EH (cell line): ENCODE results near the gene MTSS2.
"Not testable (repeated sequence)": the region's sequence is repeated elsewhere in the genome, so short reads cannot be mapped to it uniquely, and the experiment has no call there.

Experiments used
- DNase-seq: peaks from one replicate; pipeline ENCODE4 v3.0.0-alpha.2; 2015; ENCODE audit warnings: low read depth

The MTSS2 gene

DNA sequence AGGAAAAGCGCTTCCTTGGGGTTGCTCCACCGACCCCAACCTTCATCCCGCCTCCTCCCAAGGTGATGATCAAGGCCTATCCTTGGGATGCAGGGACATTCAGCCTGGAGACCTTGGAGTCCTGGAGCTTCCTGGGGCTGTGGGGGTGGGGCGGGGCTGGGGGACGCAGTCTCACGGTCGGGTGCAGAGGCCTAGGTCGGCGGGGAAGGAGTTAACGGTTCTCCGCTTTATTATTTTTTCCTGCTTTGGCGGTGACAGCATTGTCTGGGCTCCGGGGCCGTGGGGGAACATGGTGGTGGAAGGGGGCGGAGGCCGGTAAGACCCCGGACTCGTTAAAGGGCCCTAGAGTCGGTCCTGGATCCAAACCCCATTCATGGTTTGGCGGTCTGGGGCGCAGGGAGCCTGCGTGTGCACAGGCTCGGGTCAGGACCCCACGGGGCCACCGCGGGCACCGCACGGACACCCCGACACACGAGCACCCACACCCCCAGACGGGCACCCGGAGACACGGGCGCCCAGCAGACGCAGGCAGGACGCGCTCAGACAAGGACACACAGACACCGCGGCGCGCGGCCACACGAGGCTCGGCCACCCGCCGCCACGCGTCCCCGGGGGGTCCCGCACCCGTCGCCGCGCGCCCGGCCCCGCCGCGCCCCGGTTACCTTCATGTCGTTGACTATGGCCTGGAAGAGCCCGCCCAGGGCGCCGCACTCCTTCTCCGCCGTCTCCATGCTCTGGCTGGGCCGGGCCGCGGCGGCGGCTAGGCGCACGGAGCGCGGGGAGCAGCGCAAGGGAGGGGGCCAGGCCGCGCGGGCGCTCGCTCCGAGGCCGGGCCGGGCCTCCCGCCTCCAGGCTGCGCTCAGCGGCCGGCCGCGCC lies 554 bp downstream of the MTSS2 start:
- DNase-seq = peak; percentile 33

DNA sequence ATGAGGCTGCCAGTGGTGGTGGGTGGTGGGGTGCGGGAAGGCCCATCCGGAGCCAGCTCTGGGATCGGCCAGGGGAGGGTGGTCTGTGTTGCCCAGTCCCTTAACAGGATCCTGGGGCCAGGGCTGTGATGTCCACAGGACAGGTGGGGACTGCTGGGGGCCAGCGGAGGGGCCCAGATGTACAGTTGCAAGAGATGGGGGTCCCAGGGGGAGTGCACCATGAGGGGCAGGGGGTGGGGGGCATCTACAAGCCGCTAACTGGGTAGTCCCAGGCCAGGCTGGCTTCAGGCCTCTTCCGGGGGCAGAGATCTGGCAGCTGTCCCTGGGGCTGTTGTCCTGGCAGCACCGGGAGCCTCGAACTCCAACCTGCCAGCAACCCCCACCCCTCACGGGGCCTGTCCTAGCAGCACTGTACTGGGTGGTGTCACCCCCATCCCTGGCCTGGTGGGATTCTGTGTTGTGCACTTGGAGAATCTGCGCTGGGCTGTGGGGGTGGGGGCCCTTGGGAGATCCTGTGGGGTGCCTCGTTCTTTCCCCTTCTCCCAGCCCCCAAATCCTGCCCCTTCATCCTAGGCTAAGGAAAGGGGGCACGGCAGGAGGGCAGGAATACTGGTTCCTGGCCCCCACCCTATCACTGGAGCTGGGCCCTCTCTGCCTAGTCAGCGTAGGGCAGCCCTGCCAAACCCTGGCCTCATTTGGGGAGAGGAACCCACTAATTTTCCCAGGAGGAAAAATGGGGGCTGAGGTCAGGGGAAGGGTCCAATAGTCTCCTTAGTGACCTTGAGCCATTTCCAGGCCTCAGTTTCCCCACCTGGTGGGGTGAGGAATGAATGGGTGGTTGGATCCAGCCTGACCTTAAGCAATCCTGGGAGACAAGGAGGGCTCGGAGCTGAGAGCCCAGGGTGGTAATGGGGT lies 1.4 kb downstream of the MTSS2 start:
- DNase-seq = peak; percentile 33

DNA sequence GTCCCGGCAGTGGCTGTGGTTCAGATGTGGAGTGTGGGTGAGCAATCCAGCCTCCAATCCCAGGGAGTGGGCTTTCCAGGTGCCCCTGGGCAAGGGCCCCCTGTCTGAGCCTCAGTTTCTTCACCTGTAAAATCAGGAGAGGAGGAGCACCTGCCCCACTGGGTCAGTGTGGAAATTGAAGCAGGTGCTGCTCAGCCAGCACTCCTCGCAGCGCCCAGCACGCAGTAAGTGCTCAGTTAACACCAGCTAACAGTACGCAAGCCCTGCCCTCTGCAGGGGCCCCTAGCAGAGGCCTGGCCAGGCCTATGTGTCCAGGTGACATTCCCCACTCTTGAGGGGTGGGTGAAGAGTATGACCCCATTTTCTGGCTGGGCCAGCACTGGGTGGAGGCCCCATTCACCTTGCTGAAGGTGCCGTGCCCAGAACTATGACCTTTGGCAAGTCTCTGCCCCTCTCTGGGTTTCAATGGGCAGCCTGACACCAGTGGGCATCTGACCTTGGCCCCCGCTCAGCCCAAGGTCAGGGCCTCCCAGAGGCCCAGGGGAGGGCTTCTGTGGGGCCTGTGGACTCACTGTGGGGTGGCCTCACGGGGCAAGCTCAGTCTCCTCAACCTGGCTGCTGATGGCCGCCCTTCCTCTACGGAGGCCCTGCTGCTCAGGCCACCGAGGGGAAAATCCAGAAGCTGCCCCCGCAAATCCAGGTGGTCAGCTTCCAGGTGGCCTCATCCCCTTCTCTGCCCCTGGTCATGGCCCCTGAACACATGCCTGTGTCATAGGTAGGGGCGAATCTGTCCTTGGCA lies 2.5 kb downstream of the MTSS2 start:
- no peak for DNase-seq

DNA sequence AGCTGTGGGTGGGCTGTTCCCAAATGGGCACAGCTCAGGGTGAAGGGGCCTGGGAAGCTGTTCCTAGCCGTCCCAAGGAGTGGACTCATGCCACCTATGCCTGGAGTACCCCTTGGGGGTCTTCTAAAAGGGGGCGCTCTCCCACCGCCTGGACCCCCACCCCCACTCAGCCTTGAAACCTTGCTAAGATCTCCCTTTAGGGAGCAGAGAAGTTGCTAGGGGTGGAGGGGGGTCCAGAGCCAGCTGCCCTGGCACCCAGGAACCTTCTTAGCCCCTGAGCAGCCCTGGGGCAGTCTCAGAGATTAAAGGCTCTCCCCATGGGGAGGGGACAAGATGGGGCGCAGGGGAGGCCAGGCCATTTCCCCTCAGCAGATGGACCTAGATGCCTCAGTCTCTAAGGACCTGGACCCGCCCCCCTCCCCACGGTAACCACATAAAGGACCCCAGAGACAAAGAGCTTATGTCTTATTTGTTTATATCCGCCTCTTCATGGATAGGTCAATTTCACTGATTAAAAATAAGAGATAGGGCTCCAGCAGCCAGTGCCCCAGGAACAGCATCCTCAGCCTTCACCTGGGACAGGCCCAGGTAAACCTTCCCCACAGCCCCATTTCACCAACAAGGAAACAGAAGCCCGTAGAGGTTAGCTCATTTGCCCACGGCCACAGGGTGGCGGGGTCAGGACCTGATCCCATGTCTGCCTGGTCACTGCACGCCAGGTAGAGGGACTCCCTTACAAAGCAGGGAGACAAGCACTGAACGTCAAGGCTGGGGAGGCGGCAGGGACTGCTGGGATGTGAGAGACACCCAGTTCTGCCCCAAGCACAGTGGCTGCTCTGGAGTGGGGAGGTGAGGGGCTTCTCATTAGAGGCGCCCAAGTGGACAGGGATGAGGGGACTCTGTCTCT lies 3.4 kb downstream of the MTSS2 start:
- no peak for DNase-seq

DNA sequence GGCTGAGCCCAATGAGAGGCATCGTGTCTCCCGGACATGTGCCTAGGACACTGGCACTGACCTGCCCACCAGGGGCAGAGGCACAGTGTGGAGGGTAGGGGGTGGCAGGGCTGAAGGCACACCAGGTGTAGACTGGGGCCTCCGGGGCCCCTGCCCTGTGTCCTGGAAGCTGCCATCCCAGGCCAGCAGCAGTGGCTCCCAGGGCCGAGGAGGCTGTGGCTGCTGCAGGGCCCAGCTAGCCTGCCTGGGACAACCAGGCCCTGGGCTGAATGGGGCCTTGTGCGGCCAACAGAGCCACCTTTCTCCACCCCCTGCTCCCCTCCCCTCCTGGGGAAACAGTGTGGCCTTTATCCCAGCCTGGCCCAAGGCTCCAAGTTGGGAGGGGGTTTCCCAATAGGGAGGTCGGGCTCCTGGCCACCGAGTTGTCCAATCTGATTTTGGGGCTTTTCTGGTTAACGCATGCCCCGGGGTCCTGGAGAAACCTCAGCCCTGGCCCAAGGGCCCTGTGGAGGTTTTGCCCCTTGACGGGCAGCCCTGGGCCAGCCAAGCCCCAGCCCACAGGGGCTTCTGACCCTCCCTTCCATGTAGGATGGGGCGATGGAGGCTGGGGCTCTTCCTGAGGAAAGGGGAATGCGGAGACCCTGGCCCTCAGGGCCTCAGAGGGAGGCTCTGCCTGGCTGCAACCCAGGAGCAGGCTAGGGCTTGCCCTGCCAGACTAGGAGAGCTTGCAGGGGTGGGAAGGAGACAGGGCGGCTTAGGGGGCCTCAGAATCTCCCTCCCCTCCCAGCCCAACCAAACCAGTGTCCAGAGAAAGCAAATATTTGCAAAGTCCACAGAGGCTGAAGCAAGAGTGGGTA lies 4.2 kb downstream of the MTSS2 start:
- no peak for DNase-seq

DNA sequence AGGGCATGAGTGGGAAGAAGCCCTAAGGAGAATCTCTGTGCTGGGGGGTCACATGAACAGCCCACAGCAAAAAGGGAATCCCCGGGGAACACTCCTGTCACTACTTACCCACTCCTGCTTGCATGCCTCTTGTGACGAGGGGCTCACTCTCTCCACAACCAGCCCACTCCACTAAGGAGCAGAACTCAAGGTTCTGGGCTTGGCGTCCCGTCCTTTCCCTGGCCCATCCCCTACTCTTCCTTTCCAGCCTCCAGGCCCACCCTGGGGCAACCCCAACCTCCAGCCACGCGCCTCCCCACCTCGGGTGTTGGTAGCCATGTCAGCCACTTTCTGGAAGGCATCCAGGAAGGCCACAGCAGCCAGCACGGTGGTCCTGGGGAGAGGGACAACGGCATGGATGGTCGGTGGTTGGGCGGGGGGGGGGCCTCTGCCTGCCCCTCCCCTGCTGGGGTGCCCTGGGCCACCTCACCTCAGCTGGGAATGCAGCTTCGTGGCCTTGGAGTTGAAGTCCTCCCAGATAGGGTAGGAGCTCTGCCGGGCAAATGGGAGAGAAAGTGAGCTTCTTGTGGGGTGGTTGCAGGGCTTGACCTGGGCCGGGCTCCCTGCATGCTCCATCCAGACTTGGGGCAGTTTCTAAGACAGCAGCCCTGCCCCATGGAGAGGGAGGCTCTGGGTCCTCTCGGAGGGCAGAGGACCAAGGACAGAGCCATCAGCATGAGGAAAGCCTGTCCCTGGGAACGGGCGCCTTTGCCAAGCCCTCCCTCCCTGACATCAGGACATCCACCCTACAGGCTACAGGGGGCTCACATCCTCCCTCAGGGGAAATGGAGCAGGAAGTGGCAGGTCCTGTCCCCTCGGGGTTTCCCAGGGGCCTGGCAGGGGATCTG lies 5.1 kb downstream of the MTSS2 start:
- DNase-seq = peak; percentile 44

DNA sequence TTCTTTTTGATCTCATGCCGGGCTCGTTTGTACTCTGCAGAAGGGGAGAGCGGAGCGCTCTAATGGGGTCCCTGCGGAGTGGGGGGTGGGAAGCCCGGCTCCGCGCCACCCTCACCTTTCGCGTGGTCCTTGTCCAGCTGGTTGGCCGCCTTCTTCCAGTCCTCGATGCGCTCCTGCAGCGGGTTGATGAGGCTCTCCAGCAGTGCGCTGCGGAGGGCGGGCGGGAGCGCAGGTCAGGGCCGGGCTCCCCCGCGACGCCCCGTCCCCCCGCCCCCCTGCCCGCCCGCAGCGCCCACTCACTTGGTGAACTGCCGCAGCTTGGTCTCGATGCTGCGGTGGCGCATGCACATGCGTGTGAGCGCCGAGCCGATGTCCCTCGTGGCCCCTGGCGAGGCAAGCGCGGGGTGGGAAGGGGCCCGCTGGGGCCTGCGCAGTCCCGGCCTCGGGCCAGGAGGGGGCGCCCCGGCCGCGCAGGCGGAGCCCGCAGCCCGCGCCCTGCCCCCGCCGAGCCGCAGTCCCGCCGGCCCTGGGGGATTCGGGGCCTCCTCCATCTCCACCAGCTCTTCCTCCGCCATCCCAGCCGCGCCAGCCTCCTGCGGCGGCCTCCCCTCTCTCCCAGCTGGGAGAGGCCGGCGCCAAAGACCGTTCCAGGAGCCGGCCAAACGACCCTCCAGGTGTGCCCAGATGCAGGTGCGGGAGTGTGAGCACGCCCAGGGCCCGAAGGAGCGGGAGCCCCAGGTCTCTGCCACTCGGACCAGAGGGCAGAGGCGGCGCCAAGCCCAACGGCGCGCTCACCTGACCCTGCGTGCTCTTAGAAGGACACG lies 6.0 kb downstream of the MTSS2 start:
- no peak for DNase-seq

DNA sequence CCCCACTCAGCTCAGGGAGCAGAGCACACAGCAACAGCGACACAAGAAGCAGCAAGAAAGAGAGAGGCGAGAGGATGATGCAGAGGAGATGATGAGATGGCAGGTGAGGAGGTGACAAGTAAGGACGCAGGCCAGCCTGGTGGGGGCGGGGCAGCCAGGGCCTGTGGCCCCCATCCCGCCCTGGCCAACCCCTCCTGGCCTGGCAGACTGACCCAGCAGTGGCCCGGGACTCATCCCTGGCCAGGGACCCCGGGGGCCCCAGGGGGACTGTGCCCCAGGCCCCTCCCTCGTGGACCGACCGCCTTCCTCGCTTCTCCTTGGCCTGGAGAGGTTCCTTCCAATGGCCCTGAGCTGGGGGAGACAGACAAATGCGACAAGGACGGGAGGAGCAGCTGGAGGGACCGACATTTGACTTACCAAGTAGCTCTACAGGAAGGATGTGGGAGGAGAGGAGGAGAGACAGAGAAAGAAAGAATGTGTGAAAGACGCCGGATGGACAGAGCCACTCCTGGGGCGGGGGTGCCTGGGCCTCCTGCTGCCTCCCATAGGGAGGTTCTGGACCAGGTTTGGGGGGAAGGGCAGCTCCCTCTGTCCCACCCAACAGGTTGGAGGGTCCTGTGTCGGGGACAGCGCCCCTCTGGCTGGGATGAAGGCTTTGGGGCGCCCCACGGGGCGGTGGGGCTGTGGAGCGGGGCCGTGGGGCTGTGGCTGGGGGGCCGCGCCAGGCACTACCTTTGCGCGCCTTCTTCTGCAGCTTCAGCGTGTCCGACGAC lies 6.8 kb downstream of the MTSS2 start:
- no peak for DNase-seq

DNA sequence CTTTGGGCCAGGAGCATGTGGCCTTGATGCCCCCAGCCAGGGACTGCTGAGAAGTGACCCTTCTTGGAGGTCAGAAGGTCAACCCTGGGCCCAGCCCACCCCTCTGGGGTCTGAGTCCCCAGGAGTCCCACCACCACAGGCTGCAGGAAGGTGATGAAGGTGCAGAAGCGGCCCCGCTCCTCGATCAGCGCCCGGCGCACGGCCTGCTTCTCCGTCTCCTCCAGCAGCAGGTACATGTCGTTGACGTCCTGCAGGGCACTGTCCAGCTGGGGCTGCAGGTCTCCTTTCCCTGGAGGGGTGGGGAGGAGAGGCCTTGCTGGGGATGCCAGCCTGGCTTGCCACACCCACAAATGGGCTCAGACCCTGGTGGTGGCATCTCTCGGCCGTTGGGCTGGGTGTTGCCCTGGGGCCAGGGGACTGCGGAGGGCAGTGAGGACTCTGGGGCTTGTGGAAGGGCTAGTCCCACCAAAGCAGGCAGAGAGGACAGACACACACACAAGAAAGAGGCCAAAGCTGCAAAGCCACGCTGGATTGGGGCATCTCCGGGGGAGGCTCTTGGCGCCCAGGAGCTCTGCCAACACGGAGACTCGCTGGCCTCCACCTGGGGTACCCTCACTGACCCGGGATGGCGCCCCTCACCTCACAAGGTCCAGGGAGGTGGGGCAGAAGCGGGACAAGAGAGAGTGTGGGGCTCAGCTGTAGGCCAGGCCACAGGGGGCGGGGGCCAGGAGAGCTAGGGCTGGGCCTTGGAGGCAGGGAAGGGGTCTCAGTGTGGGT lies 7.5 kb downstream of the MTSS2 start:
- DNase-seq = no peak

DNA sequence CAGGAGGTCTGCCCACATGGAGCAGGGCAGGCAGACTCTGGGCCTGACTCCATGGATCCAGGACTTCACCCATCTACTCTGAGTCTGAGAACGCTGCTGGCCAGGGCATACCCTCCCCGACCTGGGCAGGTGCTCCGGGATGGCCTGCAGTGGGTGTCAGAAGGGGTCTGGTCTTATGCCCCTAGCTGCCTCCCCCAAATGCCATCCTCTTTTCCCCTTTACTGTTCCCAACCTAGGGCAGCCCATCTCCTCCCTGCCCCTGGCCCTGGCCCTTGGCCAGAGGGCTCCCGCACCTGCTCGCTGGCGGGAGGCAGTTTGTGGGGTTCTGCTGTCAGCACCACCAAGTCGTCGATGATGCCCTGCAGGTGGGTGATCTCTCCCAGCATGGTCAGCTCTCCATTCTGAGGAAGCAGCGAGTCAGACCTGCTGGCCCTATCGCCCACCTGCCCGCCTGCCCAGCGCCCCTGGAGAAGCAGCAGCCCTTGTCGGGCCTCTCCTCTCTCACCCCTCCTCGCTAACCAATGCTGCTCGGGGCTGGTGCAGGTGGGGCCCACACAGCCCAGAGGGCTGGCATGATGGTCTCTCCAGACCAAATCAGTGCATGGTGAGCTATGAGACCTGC lies 8.2 kb downstream of the MTSS2 start:
- DNase-seq = no peak

DNA sequence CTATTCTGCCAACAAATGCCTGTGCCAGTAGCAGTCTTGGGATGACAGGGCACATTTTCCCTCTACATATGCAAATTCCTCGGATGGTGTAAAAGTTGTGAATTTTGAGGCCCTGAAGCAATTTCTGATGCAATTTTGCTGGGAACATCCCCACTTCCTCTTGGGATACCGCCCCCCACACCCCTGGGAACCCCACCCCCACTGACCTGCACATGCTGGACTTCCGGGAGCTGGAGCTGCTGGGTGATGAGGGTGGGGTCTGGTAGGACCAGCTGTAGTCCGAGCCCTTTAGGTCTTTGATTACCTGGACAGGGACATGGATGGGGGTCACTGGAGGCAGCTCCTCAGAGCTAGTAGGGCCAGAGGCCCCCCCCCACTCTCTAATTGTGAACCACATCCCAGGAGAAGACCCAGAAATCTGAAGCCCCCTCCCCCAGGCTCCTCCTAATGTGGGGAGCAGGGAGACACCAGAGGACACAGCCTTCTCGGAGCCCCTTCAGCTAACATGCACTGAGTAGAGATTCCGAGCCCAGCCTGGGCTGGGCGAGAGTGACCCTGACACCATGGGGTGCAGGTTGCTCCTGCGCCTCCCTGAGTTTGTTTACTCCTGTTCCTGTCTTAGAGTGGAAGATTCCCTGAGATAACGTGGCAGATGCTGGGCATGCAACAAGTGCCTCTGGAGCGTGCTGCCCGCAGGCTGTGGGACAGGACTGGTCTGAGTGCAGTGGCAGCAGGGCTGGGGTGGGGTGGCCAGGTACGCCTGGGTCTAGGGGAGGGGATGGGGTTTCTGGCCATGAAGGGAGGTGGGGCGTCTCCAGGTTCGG lies 9.0 kb downstream of the MTSS2 start:
- DNase-seq = peak; percentile 52

DNA sequence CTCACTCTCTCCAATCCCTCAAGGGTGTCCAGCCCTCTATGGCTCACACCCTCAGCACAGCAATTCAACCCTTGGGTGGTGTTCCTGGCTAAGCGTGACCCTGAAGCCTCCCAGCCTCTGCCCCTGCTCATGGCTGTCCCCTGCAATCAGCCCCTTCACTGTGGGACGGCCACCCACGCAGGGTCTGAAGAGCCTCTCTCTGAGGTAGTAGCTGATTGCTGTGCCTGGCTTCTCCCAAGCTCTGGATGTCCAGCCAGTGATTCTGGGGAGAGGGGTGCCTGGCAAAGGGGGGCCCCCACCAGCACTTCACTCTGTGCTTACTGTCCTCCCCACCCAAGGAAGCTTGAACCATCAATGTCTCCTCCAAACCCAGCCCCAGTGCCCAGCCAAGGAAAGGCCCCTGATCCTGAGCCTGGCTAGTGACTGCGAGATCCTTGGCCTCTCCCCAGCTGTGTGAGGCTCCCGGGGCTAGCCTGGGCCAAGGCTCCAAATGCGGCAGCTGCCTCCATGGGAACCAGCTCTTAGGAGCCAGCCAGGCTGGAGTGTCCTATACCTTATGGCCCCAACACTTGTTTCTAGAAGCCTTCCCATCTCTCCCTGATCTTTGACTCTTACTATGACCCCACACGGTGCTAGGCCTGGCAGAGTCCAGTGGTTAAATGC lies 9.9 kb downstream of the MTSS2 start:
- no peak for DNase-seq

DNA sequence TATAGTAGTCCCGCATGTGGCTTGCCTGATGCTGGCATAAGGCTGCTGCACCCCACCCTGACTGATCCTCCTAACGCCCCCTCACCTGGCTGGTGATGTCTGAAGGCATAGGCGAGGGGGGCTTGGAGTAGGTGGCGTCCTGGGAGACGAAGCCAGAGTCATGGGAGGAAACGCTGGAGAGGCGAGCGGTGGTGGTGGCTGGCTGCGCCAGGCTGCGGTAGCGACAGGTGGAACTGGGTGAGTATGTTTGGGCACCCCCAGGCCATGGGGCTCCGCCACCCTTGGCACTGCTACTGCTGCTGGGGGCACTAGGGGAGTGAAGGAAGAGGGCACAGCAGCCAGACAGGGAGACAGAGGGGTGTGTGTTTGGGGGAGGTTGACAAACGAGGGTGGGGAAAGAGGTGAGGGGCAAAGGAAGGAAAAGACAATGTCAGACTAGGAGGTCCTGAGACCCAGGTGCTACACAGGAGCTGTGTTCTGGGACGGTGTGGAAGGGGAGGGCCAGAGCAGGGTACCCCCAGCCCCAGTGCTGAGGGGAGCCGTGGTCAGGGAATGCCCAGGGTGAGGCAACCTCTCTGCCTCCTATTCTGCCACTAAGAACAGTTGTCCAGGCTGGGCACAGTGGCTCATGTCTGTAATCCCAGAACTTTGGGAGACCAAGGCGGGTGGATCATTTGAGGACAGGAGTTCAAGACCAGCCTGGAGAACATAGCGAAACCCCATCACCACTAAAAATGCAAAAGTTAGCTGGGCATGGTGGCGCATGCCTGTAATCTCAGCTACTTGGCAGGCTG lies 11.4 kb downstream of the MTSS2 start:
- DNase-seq = no peak

DNA sequence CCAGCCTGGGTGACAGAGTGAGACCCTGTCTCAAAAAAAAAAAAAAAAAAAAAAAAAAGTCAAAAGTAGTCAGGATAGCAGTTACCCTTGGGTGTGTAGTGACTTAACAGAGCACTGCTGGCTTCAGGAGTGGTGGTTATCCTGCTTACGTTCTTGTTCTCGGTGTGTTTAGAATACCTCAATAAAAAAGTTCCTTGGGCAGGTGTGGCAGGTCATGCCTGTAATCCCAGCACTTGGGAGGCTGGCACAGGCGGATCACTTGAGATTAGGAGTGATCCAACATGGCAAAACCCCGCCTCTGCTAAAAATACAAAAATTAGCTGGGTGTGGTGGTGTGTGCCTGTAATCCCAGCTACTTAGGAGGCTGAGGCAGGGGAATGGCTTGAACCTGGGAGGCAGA lies 14.9 kb downstream of the MTSS2 start:
- not testable (repeated sequence) for DNase-seq
